Epithelial cell of esophagus (primary cell): ENCODE measurements around the gene A2M.

Source experiments
- DNase-seq: peaks from one replicate; pipeline ENCODE4 v3.0.0; 2010; ENCODE audit warnings: low read depth
- H3K4me3 ChIP-seq: 2 replicates; pipeline ENCODE4 v1.5.1; 2011; ENCODE audit warnings: mild to moderate bottlenecking, low read length, control low read depth
- CTCF ChIP-seq: IDR thresholded peaks from 2 replicates; pipeline ENCODE4 v1.5.1; 2011; ENCODE audit warnings: low read depth, mild to moderate bottlenecking, low read length, control low read depth, inconsistent platforms; ENCODE audit not compliant: insufficient read depth; ENCODE audit errors: missing control alignments

The A2M gene

GRCh38 chr12:9081667-9082427, 33.9 kb downstream of the A2M start:
- no peak for TF ChIP-seq CTCF
- DNase-seq: no peak
- no peak overlapping the region for H3K4me3 ChIP-seq

GRCh38 chr12:9079883-9080675, 35.6 kb downstream of the A2M start:
- TF ChIP-seq CTCF: no peak
- no peak for DNase-seq

GRCh38 chr12:9079082-9079481, 36.6 kb downstream of the A2M start:
- H3K4me3 ChIP-seq: no peak overlapping the region
- TF ChIP-seq CTCF: no peak

More at GRCh38 chr12:9079883-9080675, 35.6 kb downstream of the A2M start:
- no peak overlapping the region for H3K4me3 ChIP-seq

GRCh38 chr12:9077152-9078031, 38.3 kb downstream of the A2M start:
- TF ChIP-seq CTCF: no peak
- H3K4me3 ChIP-seq: no peak overlapping the region
- no peak for DNase-seq

More at GRCh38 chr12:9079082-9079481, 36.6 kb downstream of the A2M start:
- no peak for DNase-seq

- no peak overlapping the region for H3K4me3 ChIP-seq
- no peak for TF ChIP-seq CTCF
- no peak for DNase-seq
Measured at GRCh38 chr12:9076733-9077132, 39.0 kb downstream of the A2M start.

GRCh38 chr12:9075138-9075535, 40.6 kb downstream of the A2M start:
- no peak overlapping the region for H3K4me3 ChIP-seq
- DNase-seq: no peak
- no peak for TF ChIP-seq CTCF
